A673 (cell line): Measurements from ENCODE around the gene TRIP4. TPM values are rescaled to one million over a fixed set of nuclear protein-coding genes. Genes with fewer than 3 reads are reported as not detected.

Experiments used
- BruUV-seq: library from RNA; stranded (reverse); fragments of 400-500 nt; replicated peaks from 2 replicates; lab custom pipeline; 2021; lab: Mats Ljungman, UMichigan
- CTCF ChIA-PET: fragments of 300-600 bp; sonication (Branson Sonifier 250); formaldehyde crosslinking; loops from one replicate; lab custom pipeline; 2022; ENCODE audit warnings: antibody characterized with exemption; lab: Charles Lee
- POLR2A ChIA-PET: fragments of 300-600 bp; sonication (Branson Sonifier 250); formaldehyde crosslinking; loops from one replicate; lab custom pipeline; 2022; ENCODE audit warnings: antibody characterized with exemption; ENCODE audit not compliant: low non-redundant PET; lab: Charles Lee
- DNase-seq: peaks from one replicate; pipeline ENCODE4 v3.0.0-alpha.2; 2015; ENCODE audit warnings: low spot score
- H3K27ac ChIP-seq: fragments of 200-600 bp; sonication (generic); 2 replicates; pipeline ENCODE4 v1.5.1; 2016; ENCODE audit warnings: mixed run types, low read depth, mild to moderate bottlenecking, mixed read lengths, antibody characterized with exemption, low read length; ENCODE audit not compliant: poor library complexity, severe bottlenecking
- H3K27me3 ChIP-seq: fragments of 200-600 bp; sonication (generic); replicated peaks from 2 replicates; pipeline ENCODE4 v1.6.1; 2017; ENCODE audit warnings: mixed run types, low read depth, mild to moderate bottlenecking, mixed read lengths, antibody characterized with exemption, low read length; ENCODE audit not compliant: insufficient read depth, poor library complexity
- H3K36me3 ChIP-seq: fragments of 200-600 bp; sonication (generic); 2 replicates; pipeline ENCODE4 v1.6.1; 2016; ENCODE audit warnings: mixed run types, mild to moderate bottlenecking, mixed read lengths, antibody characterized with exemption, low read length; ENCODE audit not compliant: insufficient read depth, poor library complexity, severe bottlenecking
- H3K4me1 ChIP-seq: fragments of 200-600 bp; sonication (generic); 2 replicates; pipeline ENCODE4 v1.6.1; 2017; ENCODE audit warnings: mixed run types, mild to moderate bottlenecking, mixed read lengths, antibody characterized with exemption, low read length; ENCODE audit not compliant: insufficient read depth, poor library complexity, severe bottlenecking
- H3K4me3 ChIP-seq: fragments of 200-600 bp; sonication (generic); 2 replicates; pipeline ENCODE4 v1.5.1; 2016; ENCODE audit warnings: low read depth, mixed run types, mild to moderate bottlenecking, mixed read lengths, low read length; ENCODE audit not compliant: poor library complexity, severe bottlenecking
- H3K9me3 ChIP-seq: fragments of 200-600 bp; sonication (generic); 2 replicates; pipeline ENCODE4 v1.6.1; 2016; ENCODE audit warnings: mixed run types, low read depth, mild to moderate bottlenecking, mixed read lengths, antibody characterized with exemption, low read length; ENCODE audit not compliant: poor library complexity, severe bottlenecking
- CTCF ChIP-seq: fragments of 300-800, 200-600 bp; sonication (generic); conservative IDR thresholded peaks from 2 replicates; pipeline ENCODE4 v1.5.1; 2017; ENCODE audit warnings: low read depth, mild to moderate bottlenecking, antibody characterized with exemption, low read length, moderate library complexity, mixed read lengths
- EZH2 ChIP-seq: fragments of 200-600 bp; sonication (generic); IDR thresholded peaks from 2 replicates; pipeline ENCODE4 v1.6.1; 2017; ENCODE audit warnings: borderline replicate concordance, low read depth, mild to moderate bottlenecking, mixed read lengths, antibody characterized with exemption, low read length; ENCODE audit not compliant: poor library complexity, severe bottlenecking
- intact Hi-C: fragments of 100-400 bp; cut with micrococcal nuclease; formaldehyde crosslinking; loops from one replicate; pipeline ENCODE4 v1.10.0; 2022; ENCODE audit not compliant: unreplicated experiment
- total RNA-seq: library from RNA; stranded (reverse); gene quantifications from 2 replicates; pipeline ENCODE4 v1.2.3, GENCODE V29; 2021

The TRIP4 gene
- total RNA-seq, 1 experiment from 2014 or later = 24.9 TPM

GRCh38 chr15:64400583-64400982 is 12.9 kb downstream of the TRIP4 start:
- no peak overlapping the region for H3K27ac ChIP-seq
- no peak for TF ChIP-seq EZH2
- no peak for TF ChIP-seq CTCF
- H3K36me3 ChIP-seq = peaks cover 34% of the 10 kb centered on the region
- no peak overlapping the region for H3K4me3 ChIP-seq
- DNase-seq = no peak
- ChIA-PET POLR2A (no interaction called here), CTCF (no interaction called here)
- no peaks in the 10 kb centered on the region for H3K27me3 ChIP-seq
- no peaks in the 10 kb centered on the region for H3K4me1 ChIP-seq
- no peaks in the 10 kb centered on the region for H3K9me3 ChIP-seq
- intact Hi-C loops = no loop called here
- no TSS peak for BruUV-seq

GRCh38 chr15:64412216-64412615 is 24.6 kb downstream of the TRIP4 start:
- CTCF ChIA-PET = no interaction called here
- no peaks in the 10 kb centered on the region for H3K27me3 ChIP-seq
- no peaks in the 10 kb centered on the region for H3K4me1 ChIP-seq
- BruUV-seq = no TSS peak
- no peaks in the 10 kb centered on the region for H3K9me3 ChIP-seq
- DNase-seq = no peak
- intact Hi-C loops = no loop called here
- peaks cover 8% of the 10 kb centered on the region for H3K36me3 ChIP-seq
- POLR2A ChIA-PET = no interaction called here
- TF ChIP-seq CTCF (no peak), EZH2 (no peak)
- H3K4me3 ChIP-seq = no peak overlapping the region
- no peak overlapping the region for H3K27ac ChIP-seq

- Histone ChIP-seq H3K9me3 (no peaks in the 10 kb centered on the region), H3K4me1 (no peaks in the 10 kb centered on the region), H3K27ac (no peak overlapping the region), H3K36me3 (peaks cover 20% of the 10 kb centered on the region), H3K27me3 (no peaks in the 10 kb centered on the region), H3K4me3 (no peak overlapping the region)
- TF ChIP-seq EZH2 (no peak), CTCF (no peak)
- no peak for DNase-seq
- BruUV-seq = no TSS peak
- POLR2A ChIA-PET = no interaction called here
- CTCF ChIA-PET = no interaction called here
- intact Hi-C loops = loop anchor here (10.0 kb wide), 1 partner anchor 232 kb away; no protein-coding TSS in a partner anchor
Observed at GRCh38 chr15:64422697-64423096, 35.1 kb downstream of the TRIP4 start.
